ENCODE results near the gene NEDD9.

Gene NEDD9

DNA sequence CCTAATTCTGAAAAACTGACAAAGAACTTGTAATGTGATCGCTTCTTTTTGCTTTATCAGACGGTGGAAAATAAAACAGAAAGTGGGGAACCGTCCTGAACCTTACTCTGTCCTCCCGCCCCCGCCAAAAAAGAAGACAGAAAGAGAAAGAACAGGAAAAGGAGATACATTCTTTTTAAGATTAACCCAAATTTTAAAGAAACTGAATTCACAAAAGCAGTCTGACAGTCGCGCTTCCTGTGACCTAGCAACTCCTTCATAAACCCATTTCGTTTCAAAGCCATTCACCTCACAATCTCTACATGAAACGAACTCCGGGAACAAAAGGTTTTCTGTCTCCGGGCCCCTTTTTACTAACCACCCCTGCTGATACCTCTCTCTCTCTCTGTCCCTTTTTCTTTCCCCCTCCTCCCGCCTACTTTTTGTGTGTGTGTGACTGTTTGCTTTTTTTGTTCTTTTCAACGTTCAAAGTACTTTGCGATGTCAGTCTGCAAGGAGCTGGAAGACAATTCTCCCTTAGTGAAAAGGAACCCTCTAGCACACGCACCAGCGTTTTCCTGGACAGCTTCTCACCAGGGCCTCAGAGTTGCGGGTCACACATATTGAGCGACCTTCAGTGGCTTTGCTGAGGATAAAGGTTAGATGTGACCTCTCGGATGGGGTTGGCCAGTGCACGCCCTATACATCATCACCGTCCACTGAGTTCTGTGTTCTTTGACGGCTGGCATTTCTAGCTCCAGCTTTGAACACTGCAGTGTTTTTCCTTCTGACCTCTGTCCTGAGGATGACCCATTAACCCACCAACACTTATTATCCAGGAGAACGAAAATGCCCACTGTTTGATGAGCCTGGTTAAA, 530 bp upstream of the NEDD9 start:
- Histone ChIP-seq H4K20me1 (ENCODE audit: insufficient read depth, low read length, poor library complexity, severe bottlenecking) (no peaks in the 10 kb centered on the region), H3K36me3 (ENCODE audit: insufficient read depth, low read length) (no peaks in the 10 kb centered on the region), H3K9me2 (replicated peaks; ENCODE audit: low read depth, low read length) (no peaks in the 10 kb centered on the region), H3K9me3 (ENCODE audit: insufficient read depth, low read depth, low read length) (no peaks in the 10 kb centered on the region), H3K27me3 (ENCODE audit: insufficient read depth, low read length, poor library complexity, severe bottlenecking) (no peaks in the 10 kb centered on the region), H3K4me1 (ENCODE audit: insufficient read depth, low read length, poor library complexity, severe bottlenecking) (peaks cover 33% of the 10 kb centered on the region), H2AFZ (ENCODE audit: low read length) (peak overlapping the region; percentile 92), H3K4me2 (ENCODE audit: low read depth, low read length, poor library complexity, severe bottlenecking) (peak overlapping the region; percentile 84), H3K9ac (ENCODE audit: low read depth, low read length, poor library complexity, severe bottlenecking) (peak overlapping the region; percentile 78), H3F3A (ENCODE audit: low read depth) (no peaks in the 10 kb centered on the region), H3K79me2 (ENCODE audit: insufficient read depth, low read length) (no peaks in the 10 kb centered on the region), H3K4me3 (ENCODE audit: low read length, poor library complexity, severe bottlenecking) (peak overlapping the region; percentile 82)
- TF ChIP-seq EZH2phosphoT487 (IDR thresholded peaks at IDR 0.05; ENCODE audit: borderline replicate concordance): no peak
- TF ChIP-seq, protein P1, sequence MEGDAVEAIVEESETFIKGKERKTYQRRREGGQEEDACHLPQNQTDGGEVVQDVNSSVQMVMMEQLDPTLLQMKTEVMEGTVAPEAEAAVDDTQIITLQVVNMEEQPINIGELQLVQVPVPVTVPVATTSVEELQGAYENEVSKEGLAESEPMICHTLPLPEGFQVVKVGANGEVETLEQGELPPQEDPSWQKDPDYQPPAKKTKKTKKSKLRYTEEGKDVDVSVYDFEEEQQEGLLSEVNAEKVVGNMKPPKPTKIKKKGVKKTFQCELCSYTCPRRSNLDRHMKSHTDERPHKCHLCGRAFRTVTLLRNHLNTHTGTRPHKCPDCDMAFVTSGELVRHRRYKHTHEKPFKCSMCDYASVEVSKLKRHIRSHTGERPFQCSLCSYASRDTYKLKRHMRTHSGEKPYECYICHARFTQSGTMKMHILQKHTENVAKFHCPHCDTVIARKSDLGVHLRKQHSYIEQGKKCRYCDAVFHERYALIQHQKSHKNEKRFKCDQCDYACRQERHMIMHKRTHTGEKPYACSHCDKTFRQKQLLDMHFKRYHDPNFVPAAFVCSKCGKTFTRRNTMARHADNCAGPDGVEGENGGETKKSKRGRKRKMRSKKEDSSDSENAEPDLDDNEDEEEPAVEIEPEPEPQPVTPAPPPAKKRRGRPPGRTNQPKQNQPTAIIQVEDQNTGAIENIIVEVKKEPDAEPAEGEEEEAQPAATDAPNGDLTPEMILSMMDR (conservative IDR thresholded peaks at IDR 0.05; ENCODE audit: low read length): no peak; the same call in 1 of the 2 replicates

DNA sequence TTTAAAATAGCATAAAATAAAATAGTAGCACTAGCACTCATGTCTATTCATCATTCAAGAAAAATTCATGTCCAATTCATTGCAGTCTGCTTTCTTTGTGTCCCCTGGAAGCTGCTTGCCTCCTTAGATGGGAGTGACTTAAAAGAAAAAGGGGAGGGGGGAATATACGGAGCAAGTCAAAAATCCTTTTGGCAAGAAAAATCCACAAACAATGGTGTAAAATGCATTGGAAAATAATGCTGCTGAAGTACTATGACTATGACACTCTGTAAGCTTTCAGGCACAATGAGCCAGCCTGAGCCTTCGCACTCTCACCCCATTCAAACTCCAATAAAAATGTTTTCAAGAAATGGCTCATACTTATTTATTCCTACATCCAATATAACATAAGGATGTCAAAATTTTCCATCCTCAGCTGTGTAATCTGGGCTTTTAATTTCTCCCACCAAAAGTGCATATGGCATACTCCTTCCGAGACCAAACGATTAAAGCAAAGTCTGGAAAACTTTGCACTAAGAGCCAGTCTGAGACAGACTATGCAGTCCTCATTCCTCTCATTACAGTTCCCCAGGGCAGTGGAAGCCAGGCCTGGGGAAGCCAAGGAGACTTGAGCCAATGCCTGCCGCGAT, 790 bp downstream of the NEDD9 start:
- H4K20me1 ChIP-seq (ENCODE audit: insufficient read depth, low read length, poor library complexity, severe bottlenecking): no peaks in the 10 kb centered on the region
- H2AFZ ChIP-seq (ENCODE audit: low read length): no peak overlapping the region

DNA sequence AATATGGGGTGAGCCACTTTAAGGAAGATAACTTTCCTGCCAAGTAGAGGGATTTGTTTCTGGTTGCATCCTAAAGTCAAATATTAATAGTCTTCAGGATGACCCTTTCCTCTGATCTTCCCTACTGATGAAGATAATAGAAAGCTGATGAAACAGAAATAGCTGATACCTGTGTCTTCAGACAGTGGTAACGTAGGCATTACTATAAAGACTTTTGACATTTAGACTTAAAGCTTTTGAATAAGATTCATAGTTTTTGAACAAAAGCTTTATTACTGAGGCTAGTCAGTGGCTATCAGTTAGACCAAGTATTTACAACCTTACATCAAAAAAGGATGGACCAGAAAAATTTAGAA, 1.4 kb downstream of the NEDD9 start:
- no peaks in the 10 kb centered on the region for H3K9me3 ChIP-seq (ENCODE audit: insufficient read depth, low read depth, low read length)
- TF ChIP-seq, protein P1 (conservative IDR thresholded peaks at IDR 0.05; ENCODE audit: low read length): no peak
- TF ChIP-seq EZH2phosphoT487 (IDR thresholded peaks at IDR 0.05; ENCODE audit: borderline replicate concordance): no peak
- H3K9ac ChIP-seq (ENCODE audit: low read depth, low read length, poor library complexity, severe bottlenecking): no peak overlapping the region
- H3K27me3 ChIP-seq (ENCODE audit: insufficient read depth, low read length, poor library complexity, severe bottlenecking): no peaks in the 10 kb centered on the region
- no peaks in the 10 kb centered on the region for H3K79me2 ChIP-seq (ENCODE audit: insufficient read depth, low read length)
- H3K4me1 ChIP-seq (ENCODE audit: insufficient read depth, low read length, poor library complexity, severe bottlenecking): peaks cover 23% of the 10 kb centered on the region
- H3K9me2 ChIP-seq (replicated peaks; ENCODE audit: low read depth, low read length): no peaks in the 10 kb centered on the region
- H3K4me2 ChIP-seq (ENCODE audit: low read depth, low read length, poor library complexity, severe bottlenecking): peak overlapping the region; percentile 84
- peak overlapping the region; percentile 82 for H3K4me3 ChIP-seq (ENCODE audit: low read length, poor library complexity, severe bottlenecking)
- no peaks in the 10 kb centered on the region for H4K20me1 ChIP-seq (ENCODE audit: insufficient read depth, low read length, poor library complexity, severe bottlenecking)
- no peaks in the 10 kb centered on the region for H3K36me3 ChIP-seq (ENCODE audit: insufficient read depth, low read length)
- H2AFZ ChIP-seq (ENCODE audit: low read length): no peak overlapping the region
- no peaks in the 10 kb centered on the region for H3F3A ChIP-seq (ENCODE audit: low read depth)

More for the DNA sequence above, 790 bp downstream of the NEDD9 start:
- no peaks in the 10 kb centered on the region for H3K9me2 ChIP-seq (replicated peaks; ENCODE audit: low read depth, low read length)
- no peaks in the 10 kb centered on the region for H3K9me3 ChIP-seq (ENCODE audit: insufficient read depth, low read depth, low read length)
- no peaks in the 10 kb centered on the region for H3K36me3 ChIP-seq (ENCODE audit: insufficient read depth, low read length)
- no peaks in the 10 kb centered on the region for H3K79me2 ChIP-seq (ENCODE audit: insufficient read depth, low read length)
- H3K4me3 ChIP-seq (ENCODE audit: low read length, poor library complexity, severe bottlenecking): peak overlapping the region; percentile 82
- H3K9ac ChIP-seq (ENCODE audit: low read depth, low read length, poor library complexity, severe bottlenecking): peak overlapping the region; percentile 78
- peaks cover 29% of the 10 kb centered on the region for H3K4me1 ChIP-seq (ENCODE audit: insufficient read depth, low read length, poor library complexity, severe bottlenecking)
- TF ChIP-seq EZH2phosphoT487 (IDR thresholded peaks at IDR 0.05; ENCODE audit: borderline replicate concordance): no peak
- TF ChIP-seq, protein P1 (conservative IDR thresholded peaks at IDR 0.05; ENCODE audit: low read length): no peak
- no peaks in the 10 kb centered on the region for H3K27me3 ChIP-seq (ENCODE audit: insufficient read depth, low read length, poor library complexity, severe bottlenecking)
- H3K4me2 ChIP-seq (ENCODE audit: low read depth, low read length, poor library complexity, severe bottlenecking): peak overlapping the region; percentile 84
- no peaks in the 10 kb centered on the region for H3F3A ChIP-seq (ENCODE audit: low read depth)
